Right atrium auricular region (tissue), 2 donors: ENCODE measurements around the gene NAALADL2. TPM values are rescaled to one million over a fixed set of nuclear protein-coding genes. Genes with fewer than 3 reads are reported as not detected.

Experiments used
- DNase-seq: peaks from one replicate; pipeline ENCODE4 v3.0.0-alpha.2; 2019; ENCODE audit warnings: low spot score
- H3K27ac ChIP-seq, 2 donors: fragments of 200-600 bp; sonication (generic); 1 replicate in 1 of 2; 2 replicates in 1 of 2; pipeline ENCODE4 v1.5.1; 2016 to 2019
- H3K27me3 ChIP-seq, 2 donors: fragments of 200-600 bp; sonication (generic); one replicate each; pipeline versions ENCODE4 v1.5.1 to v1.6.0; 2017 to 2019
- H3K36me3 ChIP-seq: fragments of 200-600 bp; sonication (generic); one replicate; pipeline ENCODE4 v1.5.1; 2016
- H3K4me1 ChIP-seq, 2 donors: fragments of 200-600 bp; sonication (generic); one replicate each; pipeline versions ENCODE4 v1.5.1 to v1.6.0; 2017 to 2019
- H3K4me3 ChIP-seq, 2 donors: fragments of 200-600 bp; sonication (generic); 1 replicate in 1 of 2; 2 replicates in 1 of 2; pipeline ENCODE4 v1.5.1; 2017 to 2019; ENCODE audit warnings: mild to moderate bottlenecking in 1 of 2, moderate library complexity in 1 of 2
- H3K9me3 ChIP-seq, 2 donors: fragments of 200-600 bp; sonication (generic); one replicate each; pipeline ENCODE4 v1.5.1; 2019
- total RNA-seq, 2 donors: library from RNA; depleted of rRNA; stranded (reverse); fragments of >200 nt; gene quantifications; one replicate each; pipeline ENCODE4 v1.1.0, GENCODE V29; 2016
- TF ChIP-seq, protein P1 (sequence below), 2 donors: fragments of 200-600 bp; sonication (generic); IDR thresholded peaks; one replicate each; pipeline ENCODE4 v1.5.1; 2019; ENCODE audit warnings: antibody characterized with exemption in 2 of 2

NAALADL2 gene
- total RNA-seq, 2 donors from 2014 or later = 2.5 to 3.2 TPM

DNA sequence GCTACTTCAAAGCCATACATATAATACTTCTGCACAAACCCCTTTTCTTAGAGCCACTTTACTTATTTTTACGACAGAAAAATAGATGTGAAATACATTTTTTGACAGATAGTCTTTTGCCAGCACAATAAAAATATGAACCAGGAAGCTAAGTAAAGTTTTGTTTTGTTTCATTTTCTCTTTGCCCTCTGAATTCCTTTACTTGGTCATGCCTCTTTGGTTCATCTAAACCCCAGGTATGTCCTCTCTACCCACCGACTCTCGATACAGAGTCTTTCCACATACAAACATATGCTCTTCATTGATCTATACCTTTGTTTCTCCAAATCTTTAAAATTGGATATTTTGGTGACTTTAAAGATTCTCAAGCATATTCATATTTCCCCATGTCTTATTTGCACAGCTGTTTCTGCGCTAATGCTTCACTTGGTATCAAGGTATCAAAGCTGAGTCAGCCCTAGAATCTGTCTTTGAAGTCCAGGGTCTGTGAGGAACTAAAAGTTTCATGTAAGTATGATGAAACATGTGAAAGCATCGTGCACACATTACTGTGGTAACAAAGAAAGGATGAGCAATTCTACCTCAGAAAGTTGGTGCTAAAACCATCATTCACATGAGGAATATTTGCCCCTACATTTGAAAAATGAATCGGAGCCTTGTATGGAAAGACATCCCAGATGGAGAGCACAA, 845.4 kb downstream of the NAALADL2 start:
- H3K27me3 ChIP-seq = no peaks in the 10 kb centered on the region
- H3K4me3 ChIP-seq = no peak overlapping the region
- H3K4me1 ChIP-seq = no peaks in the 10 kb centered on the region
- no peak for DNase-seq
- no peak overlapping the region for H3K27ac ChIP-seq
- H3K36me3 ChIP-seq = no peaks in the 10 kb centered on the region
- TF ChIP-seq, protein P1, sequence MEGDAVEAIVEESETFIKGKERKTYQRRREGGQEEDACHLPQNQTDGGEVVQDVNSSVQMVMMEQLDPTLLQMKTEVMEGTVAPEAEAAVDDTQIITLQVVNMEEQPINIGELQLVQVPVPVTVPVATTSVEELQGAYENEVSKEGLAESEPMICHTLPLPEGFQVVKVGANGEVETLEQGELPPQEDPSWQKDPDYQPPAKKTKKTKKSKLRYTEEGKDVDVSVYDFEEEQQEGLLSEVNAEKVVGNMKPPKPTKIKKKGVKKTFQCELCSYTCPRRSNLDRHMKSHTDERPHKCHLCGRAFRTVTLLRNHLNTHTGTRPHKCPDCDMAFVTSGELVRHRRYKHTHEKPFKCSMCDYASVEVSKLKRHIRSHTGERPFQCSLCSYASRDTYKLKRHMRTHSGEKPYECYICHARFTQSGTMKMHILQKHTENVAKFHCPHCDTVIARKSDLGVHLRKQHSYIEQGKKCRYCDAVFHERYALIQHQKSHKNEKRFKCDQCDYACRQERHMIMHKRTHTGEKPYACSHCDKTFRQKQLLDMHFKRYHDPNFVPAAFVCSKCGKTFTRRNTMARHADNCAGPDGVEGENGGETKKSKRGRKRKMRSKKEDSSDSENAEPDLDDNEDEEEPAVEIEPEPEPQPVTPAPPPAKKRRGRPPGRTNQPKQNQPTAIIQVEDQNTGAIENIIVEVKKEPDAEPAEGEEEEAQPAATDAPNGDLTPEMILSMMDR (IDR thresholded peaks at IDR 0.05) = no peak
- no peaks in the 10 kb centered on the region for H3K9me3 ChIP-seq

DNA sequence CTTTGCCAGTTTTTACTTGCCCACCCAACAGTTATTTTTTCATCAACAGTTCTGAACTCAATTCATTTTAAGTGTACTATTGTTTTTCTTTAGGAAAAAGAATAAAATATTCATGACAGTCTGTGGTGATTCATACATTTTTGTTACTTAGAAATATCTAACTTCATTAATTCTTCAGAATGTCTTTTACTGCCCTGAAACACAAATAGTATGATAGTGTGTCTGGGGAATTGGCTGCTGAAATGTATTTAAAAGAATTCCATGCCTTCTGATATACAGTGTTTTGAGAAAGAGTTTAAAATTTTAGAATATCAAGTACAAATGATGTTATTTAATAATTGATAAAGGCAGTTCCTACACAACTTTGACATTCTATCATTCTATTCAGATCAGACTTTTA, 854.1 kb downstream of the NAALADL2 start:
- no peak for DNase-seq
- TF ChIP-seq, protein P1 (IDR thresholded peaks at IDR 0.05) = no peak
- H3K4me3 ChIP-seq = no peak overlapping the region
- H3K9me3 ChIP-seq = no peaks in the 10 kb centered on the region
- H3K27me3 ChIP-seq = no peaks in the 10 kb centered on the region
- H3K4me1 ChIP-seq = no peaks in the 10 kb centered on the region
- H3K36me3 ChIP-seq = no peaks in the 10 kb centered on the region
- H3K27ac ChIP-seq = no peak overlapping the region

DNA sequence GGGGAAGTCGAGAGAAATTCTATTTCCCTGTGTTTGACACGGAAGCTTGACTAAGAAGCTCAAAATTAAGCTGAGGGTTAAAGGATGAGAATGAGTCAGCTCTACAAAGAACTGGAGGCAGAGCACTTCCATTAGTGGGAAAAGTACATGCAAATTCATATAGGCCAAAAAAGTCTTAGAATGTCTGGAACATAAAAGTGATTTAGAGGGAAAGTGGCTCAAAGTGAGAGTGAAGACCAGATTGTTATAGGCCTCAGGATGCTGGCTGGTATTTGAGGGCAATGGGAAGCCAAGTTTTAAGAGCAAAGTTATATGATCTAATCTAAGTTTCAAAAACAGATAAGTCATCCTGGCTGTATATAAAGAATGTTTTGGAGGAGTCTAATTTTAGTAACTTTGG, 857.3 kb downstream of the NAALADL2 start:
- Histone ChIP-seq H3K27me3 (no peaks in the 10 kb centered on the region), H3K27ac (no peak overlapping the region), H3K4me3 (no peak overlapping the region), H3K4me1 (no peaks in the 10 kb centered on the region), H3K9me3 (no peaks in the 10 kb centered on the region), H3K36me3 (no peaks in the 10 kb centered on the region)
- TF ChIP-seq, protein P1 (IDR thresholded peaks at IDR 0.05) = no peak
- no peak for DNase-seq

DNA sequence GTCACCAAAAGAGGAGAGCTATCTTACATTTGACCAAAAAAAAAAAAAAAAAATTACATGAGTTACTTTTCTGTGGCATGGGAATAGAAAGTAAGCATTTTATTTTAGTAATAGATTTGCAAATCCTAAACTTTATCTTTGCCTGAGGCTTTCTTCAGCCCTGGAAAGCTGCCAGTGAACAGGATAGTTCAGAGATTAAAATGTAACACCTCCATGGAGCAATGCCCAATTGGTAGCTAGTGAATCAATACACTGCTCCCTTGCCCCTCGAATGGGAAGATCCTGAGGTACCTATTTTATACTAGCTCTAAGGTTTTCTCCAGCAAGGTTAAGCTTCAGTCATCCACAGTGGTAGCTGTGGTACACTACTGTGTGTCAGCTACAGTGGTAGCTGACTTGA, 867.1 kb downstream of the NAALADL2 start:
- Histone ChIP-seq H3K27me3 (no peaks in the 10 kb centered on the region), H3K4me1 (no peaks in the 10 kb centered on the region), H3K36me3 (no peaks in the 10 kb centered on the region), H3K4me3 (no peak overlapping the region), H3K9me3 (no peaks in the 10 kb centered on the region), H3K27ac (no peak overlapping the region)
- TF ChIP-seq, protein P1 (IDR thresholded peaks at IDR 0.05) = no peak
- DNase-seq = no peak

DNA sequence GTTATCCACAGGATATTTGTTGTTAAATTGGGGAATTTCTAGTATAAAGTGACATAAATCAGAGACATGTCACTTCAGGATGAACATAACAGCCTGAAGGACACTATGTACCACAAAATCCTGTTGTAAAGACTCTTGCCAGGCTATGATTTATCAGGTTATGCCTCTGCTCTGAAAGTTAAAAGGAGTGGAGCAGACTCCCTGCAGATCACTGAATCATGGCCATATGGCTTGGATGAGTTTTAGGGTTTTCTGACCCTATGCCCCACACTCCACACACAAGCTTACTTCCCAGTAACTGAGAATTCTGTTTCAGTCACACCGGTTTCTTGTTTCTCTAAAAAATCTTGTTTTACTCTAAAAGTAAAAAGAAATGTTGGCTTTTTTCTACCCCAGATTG, 869.4 kb downstream of the NAALADL2 start:
- no peak overlapping the region for H3K4me3 ChIP-seq
- no peaks in the 10 kb centered on the region for H3K9me3 ChIP-seq
- no peak for DNase-seq
- no peaks in the 10 kb centered on the region for H3K36me3 ChIP-seq
- H3K4me1 ChIP-seq = no peaks in the 10 kb centered on the region
- H3K27ac ChIP-seq = no peak overlapping the region
- H3K27me3 ChIP-seq = no peaks in the 10 kb centered on the region
- TF ChIP-seq, protein P1 (IDR thresholded peaks at IDR 0.05) = no peak

DNA sequence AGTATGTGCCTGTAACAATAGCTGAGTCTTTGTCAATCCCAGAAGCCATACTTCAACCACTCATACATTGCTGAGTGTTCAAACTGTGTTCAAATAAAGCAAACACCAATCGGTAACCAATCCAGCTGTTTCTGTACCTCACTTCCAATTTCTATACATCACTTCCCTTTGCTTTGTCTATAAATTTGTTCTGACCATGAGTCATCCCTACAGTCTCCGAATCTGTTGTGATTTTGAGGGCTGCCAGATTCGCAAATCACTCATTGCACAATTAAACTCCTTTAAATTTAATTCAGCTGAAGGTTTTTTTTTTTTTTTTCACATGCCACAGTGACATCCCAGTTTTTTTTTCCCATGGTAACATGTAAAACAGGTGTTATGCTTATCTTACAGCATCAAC, 870.3 kb downstream of the NAALADL2 start:
- Histone ChIP-seq H3K27ac (no peak overlapping the region), H3K9me3 (no peaks in the 10 kb centered on the region), H3K4me1 (no peaks in the 10 kb centered on the region), H3K27me3 (no peaks in the 10 kb centered on the region), H3K36me3 (no peaks in the 10 kb centered on the region), H3K4me3 (no peak overlapping the region)
- TF ChIP-seq, protein P1 (IDR thresholded peaks at IDR 0.05) = no peak
- no peak for DNase-seq
